Fibroblast of skin of abdomen (primary cell): ENCODE measurements around the gene CFAP53.
A peak's percentile ranks its signal among the peaks of the same experiment; 100 is the strongest.

Source experiments
- DNase-seq: peaks from one replicate; pipeline ENCODE4 v3.0.0-alpha.2; 2013

CFAP53 gene

DNA sequence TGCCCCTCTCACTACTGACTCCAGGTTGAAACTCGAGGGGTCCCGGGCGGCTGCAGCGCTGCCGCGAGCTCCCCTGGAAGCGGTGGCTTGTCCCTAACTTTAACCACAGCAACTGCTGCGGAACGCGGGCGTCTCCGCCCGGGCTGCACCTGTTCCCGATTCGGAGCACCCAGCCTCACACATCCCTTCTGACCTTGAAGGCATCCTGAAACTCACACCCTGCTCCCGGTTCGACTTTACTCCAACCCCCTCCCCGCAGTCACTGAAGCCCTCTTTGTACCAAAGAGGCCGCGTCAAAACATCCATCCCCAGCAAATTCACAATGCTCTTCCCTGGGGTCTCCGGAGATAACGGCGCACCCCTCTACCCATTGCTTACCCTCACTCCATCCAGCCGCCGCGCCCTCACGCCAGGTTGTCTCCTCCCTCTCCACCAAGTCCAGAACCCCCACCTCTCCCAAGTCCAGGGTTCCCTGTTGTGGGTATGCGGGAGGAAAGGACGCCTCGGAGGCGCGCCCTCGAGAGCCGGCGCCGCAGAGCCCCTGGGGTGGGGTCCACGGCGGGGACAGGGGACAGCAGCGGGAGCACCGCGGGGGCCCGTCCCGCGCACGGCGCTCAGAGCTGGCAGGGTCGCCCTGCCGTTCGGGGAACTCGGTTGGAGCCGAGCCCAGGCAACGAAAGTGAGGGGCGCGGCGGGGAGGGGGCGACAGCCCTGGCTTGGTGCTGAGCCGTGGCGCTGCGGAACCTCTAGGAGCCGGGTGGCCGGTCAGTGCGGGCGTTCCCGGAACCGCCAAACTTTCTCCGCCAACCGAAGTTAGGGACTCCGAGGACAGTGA is 72.3 kb downstream of the CFAP53 start:
- no peak for DNase-seq

DNA sequence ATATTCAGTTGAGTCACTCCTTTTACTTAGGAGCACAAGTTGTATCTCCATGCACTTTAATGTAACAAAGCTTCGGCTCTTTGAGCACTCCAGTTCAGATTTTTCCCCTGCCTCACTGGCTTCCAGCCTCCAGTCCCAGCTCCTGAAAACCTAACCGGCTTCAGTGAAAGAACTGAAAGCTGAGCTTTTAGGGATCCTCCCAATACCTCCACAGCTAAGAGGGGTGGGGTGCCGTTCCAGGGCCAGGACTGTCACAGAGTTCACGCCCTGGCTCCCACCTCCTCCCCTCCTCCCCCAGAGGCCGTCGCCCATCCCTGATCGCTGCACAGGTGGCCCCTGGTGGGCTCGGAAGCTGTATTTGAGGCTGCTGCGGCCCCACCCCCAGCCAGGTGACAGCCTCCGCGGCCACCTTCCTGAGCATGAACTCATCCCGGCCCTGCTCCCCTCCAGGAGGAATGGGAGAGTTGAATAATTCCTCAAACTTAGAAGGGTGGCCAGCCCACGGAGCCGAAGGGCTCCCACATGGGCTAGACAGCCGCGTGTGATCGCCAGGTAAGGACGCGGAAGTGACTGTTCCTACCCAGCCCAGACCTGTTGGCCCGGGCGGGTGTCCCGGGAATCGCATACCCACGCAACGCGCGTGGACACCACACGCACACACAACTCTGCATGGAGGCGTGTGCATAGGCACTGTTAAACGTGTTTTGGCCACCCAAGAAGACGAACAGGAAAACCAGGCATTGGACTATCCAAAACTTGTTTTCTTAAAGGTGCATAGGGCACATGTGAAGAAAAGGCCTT is 73.1 kb downstream of the CFAP53 start:
- no peak for DNase-seq

DNA sequence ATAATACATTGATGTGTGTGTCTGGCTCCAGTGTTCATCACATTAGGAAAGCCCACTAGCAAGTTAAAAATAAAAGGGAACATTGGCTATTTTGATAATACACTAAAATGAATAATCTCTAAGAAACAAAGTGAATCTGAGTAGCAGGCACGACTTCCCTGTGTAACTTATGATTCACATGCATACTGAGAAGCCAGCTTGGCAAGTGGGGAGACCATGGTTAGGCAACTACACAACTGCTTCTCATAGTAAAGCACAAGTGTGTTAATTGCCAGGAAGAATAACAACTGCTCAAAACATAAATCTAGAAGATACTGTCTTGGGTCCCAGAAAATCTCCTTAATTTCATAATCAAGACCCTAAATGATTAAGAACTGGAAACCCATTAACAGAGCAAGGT is 75.4 kb downstream of the CFAP53 start:
- no peak for DNase-seq

DNA sequence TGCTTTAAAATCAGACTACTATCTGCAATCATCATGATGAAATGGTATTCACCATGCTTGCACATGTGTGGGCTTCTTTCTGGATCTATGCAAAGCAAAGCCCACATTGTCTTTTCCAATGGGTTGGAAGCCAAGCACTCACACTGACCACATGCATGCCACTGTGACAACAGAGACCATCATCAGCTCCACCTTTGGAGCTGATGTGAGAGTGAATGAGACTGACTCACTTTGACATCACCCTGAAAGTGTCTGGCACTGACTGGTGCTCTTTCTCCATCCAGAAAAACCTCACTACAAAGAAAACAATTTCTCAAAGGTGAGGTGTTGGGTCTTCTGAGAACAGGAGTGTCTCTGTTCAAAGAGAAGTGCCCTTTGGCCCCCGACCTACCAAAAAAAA is 76.1 kb downstream of the CFAP53 start:
- no peak for DNase-seq

DNA sequence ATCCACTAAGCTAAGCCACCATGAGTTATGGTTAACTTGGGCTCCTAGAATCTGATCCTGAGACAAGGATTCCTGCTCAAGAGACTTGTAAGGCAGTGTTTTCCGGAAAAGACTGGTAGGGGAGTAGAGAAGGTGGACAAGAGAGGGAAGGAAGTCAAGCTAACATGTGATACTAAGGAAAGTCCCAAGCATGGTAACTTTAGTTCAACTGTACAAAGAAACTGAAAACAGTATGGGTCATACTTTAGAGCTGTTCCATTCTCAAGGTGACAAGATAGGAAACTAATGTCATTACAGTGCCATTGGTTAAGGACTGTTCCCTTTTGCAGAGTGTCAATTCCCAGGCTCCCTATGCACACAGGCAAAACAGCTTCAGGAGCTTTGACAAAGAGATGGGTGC is 77.1 kb downstream of the CFAP53 start:
- no peak for DNase-seq

DNA sequence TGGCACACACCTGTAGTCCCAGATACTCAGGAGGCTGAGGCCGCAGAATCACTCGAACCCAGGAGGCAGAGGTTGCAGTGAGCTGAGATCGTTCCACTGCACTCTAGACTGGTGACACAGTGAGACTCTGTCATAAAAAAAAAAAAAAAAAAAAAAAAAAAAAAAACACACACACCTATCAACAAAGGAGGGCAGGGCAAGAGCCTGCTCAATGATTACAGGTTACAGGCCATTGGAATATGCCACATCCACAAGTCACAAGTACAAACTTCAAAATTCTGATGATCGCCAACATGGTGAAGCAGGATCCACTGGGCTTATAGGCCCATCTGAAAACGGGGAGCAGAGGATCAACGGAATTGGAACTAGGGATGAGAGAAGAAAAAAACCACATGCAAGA is 77.6 kb downstream of the CFAP53 start:
- DNase-seq: no peak

DNA sequence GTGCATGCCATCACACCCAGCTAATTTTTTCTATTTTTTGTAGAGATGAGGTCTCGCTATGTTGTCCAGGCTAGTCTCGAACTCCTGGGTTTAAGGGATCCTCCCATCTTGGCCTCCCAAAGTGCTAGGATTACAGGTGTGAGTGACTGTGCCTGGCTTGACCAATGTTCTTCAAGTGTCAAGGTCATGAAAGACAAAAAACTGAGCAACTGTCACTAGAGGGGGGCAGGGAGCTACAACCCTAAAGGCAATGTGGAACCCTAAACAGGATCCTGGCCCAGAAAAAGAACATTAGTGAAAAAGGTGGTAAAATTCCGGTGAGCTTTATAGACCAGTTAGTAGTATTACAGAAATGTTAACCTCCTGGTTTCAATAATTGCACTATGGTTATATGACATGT is 78.6 kb downstream of the CFAP53 start:
- DNase-seq: no peak

DNA sequence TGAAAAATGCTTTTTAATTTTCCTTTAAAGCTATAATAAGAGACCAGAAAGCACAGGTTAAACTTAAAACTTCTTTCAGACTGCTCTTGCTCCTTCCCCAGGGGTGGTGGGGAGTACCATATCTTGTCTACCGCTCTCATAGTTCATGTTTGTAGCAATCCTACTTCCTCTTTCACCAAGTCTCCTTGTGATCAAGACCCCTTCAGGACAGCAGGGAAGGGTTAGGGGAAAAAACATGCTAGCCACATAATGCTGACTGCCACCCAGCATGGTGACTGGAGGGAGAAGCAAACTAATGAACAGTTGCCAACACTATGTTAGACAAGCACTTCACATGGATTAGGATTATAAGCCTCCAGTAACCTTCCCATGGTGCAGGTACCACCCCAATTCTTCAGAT is 79.9 kb downstream of the CFAP53 start:
- DNase-seq: no peak

DNA sequence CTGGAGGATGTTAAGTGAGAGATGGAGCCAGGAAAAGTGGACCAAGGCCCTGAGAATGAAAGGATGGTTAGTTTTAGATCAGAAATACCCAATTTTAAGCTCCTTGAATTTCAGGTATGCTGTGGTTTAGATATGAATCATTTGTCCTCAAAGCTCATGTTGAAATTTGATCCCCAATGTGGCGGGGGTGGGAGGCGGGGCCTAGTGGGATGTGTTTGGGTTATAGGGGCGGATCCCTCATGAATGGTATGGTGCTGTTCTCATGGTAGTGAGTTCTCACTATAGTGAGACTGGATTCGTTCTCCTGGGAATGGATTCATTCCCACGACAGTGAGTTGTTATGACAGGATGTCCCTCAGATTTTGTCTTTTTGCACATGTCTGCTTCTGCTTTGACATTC is 82.7 kb downstream of the CFAP53 start:
- DNase-seq: peak; percentile 46

DNA sequence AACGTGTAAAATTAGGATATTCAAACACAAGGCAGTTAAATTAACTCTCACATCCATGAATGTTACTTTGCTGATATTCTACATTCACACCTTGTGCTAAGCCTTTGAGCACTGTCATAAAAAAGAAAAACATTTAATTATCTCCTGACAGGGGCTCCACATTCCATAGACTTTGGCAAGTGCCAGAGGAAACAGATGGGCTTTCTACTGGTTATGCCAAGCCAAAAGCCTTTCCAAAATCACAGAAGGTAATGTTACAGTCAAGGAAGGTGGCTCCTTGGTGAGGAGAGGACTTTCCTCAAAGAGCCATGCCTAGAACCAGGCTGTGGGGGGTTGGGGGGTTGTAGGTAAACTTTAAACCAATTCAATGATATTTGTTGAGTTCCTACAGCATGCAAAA is 83.8 kb downstream of the CFAP53 start:
- DNase-seq: no peak

DNA sequence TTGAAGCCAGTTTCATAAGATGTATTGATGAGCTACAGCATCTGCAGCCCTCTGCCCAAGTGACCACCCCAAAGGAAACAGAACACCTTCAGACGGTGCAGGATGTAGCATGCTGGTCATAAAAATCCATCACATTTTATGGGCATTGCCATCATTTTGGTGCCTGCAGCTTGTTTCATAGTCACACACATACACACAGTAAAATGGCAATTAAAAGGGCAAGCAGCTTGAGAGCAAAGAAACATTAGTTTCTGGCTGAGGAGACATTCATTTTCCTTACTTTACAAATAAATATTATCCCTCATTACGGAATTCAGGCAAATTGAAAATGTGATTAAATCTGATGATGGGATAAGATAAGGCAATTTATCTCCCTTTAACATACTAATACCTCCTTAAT is 84.7 kb downstream of the CFAP53 start:
- DNase-seq: no peak

DNA sequence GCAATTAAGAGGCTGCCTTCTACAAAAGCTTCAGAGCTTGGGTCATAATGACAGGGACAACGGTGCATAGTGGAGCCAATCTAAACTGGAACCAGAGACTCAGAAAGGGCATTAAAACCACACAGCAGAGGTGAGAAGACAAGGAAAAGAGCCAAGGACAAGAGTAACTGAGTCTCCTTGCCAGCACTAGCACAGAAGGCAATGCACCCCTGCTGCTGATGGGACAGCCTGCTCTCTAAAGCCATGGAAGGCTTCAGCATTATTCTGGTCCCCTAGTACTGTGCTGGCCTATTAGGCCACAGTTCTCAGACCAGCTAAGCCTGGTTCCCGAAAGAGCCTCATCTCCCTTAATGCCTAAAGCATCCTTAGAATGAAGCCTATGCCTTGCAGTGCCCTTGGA is 86.8 kb downstream of the CFAP53 start:
- DNase-seq: no peak

DNA sequence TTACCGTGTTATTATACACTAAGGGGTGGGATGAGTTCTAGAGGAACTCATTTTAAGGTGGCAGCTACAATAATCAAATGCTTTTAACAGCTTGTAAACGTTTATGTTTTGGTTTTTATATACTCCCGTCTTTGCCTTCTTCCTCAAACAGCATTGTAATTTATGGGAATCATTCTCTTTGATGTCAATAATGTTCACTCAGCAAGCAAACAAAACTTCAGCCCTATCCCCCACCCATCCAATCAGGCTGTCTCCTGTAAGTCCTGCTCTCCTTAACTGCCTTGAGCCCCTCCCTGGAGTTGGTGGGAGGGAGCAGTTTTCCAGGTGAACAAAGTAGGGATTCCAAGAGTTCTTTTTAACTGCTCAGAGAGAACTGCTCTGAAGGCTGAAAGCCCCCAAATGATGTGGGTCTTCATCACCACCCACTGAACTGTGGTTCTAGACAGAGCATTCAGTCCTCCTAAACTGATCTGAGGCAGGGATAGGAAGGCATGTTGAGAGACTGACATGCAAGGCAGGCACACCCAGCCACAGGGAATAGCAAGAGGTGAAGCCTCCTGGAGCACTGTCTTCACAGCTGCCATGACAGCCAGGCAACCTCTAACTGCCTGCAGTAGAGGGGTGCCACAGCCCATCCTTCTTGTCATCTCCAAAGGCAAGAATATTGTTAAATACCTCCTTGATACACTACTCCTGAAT is 88.9 kb downstream of the CFAP53 start:
- DNase-seq: no peak
